HEK293T (cell line): ENCODE measurements around the gene PSMA4.

ENCODE experiments used
- ELF4 ChIP-seq: fragments of 450-650 bp; IDR thresholded peaks from 2 replicates; pipeline ENCODE4 v1.6.1; 2017; ENCODE audit warnings: antibody characterized with exemption
- NFRKB ChIP-seq: fragments of 450-650 bp; IDR thresholded peaks from 2 replicates; pipeline ENCODE4 v1.6.1; 2016; ENCODE audit warnings: mild to moderate bottlenecking, moderate library complexity
- SP1 ChIP-seq: fragments of 450-650 bp; IDR thresholded peaks from 2 replicates; pipeline ENCODE4 v1.6.1; 2017

- TF ChIP-seq NFRKB (no peak), ELF4 (no peak), SP1 (no peak)
These were observed 33.2 kb downstream of the PSMA4 start for GRCh38 chr15:78573416-78573815.
